Heart right ventricle (tissue), 16 donors: ENCODE data around the gene ATF7. TPM values are rescaled to one million over a fixed set of nuclear protein-coding genes. Genes with fewer than 3 reads are reported as not detected.

ENCODE experiments used
- ATAC-seq, 8 donors: fragments of 200-7000 bp; cut with Tn5 transposase; one replicate each; pipeline ENCODE4 v1.9.1; 2020; ENCODE audit warnings: mild to moderate bottlenecking in 8 of 8, moderate library complexity in 8 of 8, moderate number of reproducible peaks in 1 of 8
- DNase-seq, 2 donors: peaks; one replicate each; pipeline ENCODE4 v3.0.0-alpha.2; 2020
- H3K27ac ChIP-seq, 10 donors: fragments of 200-600 bp; sonication (generic) in 2 of 10; one replicate each; pipeline versions ENCODE4 v1.5.0 to v1.8.0; 2020 to 2022; ENCODE audit warnings: mild to moderate bottlenecking in 3 of 10
- H3K27me3 ChIP-seq, 7 donors: fragments of 200-600 bp; one replicate each; pipeline ENCODE4 v1.8.0; 2021 to 2022; ENCODE audit warnings: mild to moderate bottlenecking in 2 of 7
- H3K36me3 ChIP-seq, 9 donors: fragments of 200-600 bp; sonication (generic) in 1 of 9; one replicate each; pipeline versions ENCODE4 v1.5.0 to v1.8.0; 2020 to 2022; ENCODE audit warnings: mild to moderate bottlenecking in 2 of 9
- H3K4me1 ChIP-seq, 9 donors: fragments of 200-600 bp; sonication (generic) in 1 of 9; one replicate each; pipeline versions ENCODE4 v1.5.0 to v1.8.0; 2020 to 2022; ENCODE audit warnings: mild to moderate bottlenecking in 4 of 9
- H3K4me3 ChIP-seq, 10 donors: fragments of 200-600 bp; sonication (generic) in 2 of 10; one replicate each; pipeline versions ENCODE4 v1.5.0 to v1.8.0; 2020 to 2022; ENCODE audit warnings: mild to moderate bottlenecking in 7 of 10, moderate library complexity in 2 of 10
- H3K9me3 ChIP-seq, 11 donors: fragments of 200-600 bp in 10 of 11; sonication (generic) in 2 of 11; one replicate each; pipeline versions ENCODE4 v1.5.0 to v1.8.0; 2013 to 2022; ENCODE audit warnings: mild to moderate bottlenecking in 2 of 11, control low read depth in 1 of 11, moderate library complexity in 1 of 11
- WGBS, 2 donors: extraction: QIAGEN DNeasy Blood & Tissue Kit; methylation state at CpG; one replicate each; pipeline ENCODE4 v1.1.7; 2013; ENCODE audit warnings: inconsistent platforms in 1 of 2; 5-methylcytosine and 5-hydroxymethylcytosine counted together
- intact Hi-C, 10 donors: fragments of 100-400 bp; cut with DNase I; formaldehyde crosslinking; loops; one replicate each; pipeline versions ENCODE4 v1.11.1 to v1.14.2; 2022
- polyA plus RNA-seq, 2 donors: library from polyadenylated mRNA; stranded (reverse); fragments of 200-250 nt; gene quantifications; one replicate each; pipeline ENCODE4 v1.2.3, GENCODE V29; 2013
- total RNA-seq, 10 donors: library from RNA; stranded (reverse); fragmentation: NEBNext Ultra II Directional in 3 of 10; extraction: Animal tissue kit (Norgen Biotek cat#: 25700) in 3 of 10; gene quantifications; one replicate each; pipeline versions ENCODE4 v1.2.1 to v1.2.4, GENCODE V29; 2021 to 2023
- TF ChIP-seq, protein P1 (sequence below), 9 donors: fragments of 200-600 bp; sonication (generic) in 2 of 9; IDR thresholded peaks; one replicate each; pipeline versions ENCODE4 v1.5.0 to v1.8.0; 2021 to 2022; ENCODE audit warnings: antibody characterized with exemption in 9 of 9, mild to moderate bottlenecking in 5 of 9, moderate library complexity in 1 of 9
- donor health status: Arrhythmogenic right ventricular cardiomyopathy.
- donor health status: ischemic (EF 13 %, LVEDD 7.1; RV severe dilation, severe dysfunction).
- donor health status: healthy with polysubstance abuse.
- donor health status: DM: no; HTN: yes; CAD: no.
- donor health status: DM: no; HTN: no; CAD: no.
- donor health status: ischemic (EF 25% LVEDD 6.9; RV normal size, moderate dysfunction).
- donor health status: ischemic (EF 25% LVEDD 5.7; RV mildly dilated, moderate dysfunction).
- donor health status: healthy.
- donor health status: DM: yes; HTN: yes; CAD: no.
- donor health status: Ischemic cardiomyopathy.
- donor health status: ischemic (EF 35%, LVEDD 5.7; RV mildly dilated, moderate dysfunction).
- donor health status: nonischemic (EF 11% LVEDD 7.7; RV severe dilation, severe dysfunction).
- donor health status: DM: yes; HTN: yes; CAD: no.
- donor health status: PGD.
- donor health status: ischemic (EF 29% LVEDD 5.4; RV normal size, mild dysfunction).
- donor health status: nonischemic (EF 23%, LVEDD 6.1; RV moderate dilation, normal function).

ATF7 gene
- total and polyA plus RNA-seq, 12 donors: 12.6 to 47.8 (median 33.7) TPM

DNA sequence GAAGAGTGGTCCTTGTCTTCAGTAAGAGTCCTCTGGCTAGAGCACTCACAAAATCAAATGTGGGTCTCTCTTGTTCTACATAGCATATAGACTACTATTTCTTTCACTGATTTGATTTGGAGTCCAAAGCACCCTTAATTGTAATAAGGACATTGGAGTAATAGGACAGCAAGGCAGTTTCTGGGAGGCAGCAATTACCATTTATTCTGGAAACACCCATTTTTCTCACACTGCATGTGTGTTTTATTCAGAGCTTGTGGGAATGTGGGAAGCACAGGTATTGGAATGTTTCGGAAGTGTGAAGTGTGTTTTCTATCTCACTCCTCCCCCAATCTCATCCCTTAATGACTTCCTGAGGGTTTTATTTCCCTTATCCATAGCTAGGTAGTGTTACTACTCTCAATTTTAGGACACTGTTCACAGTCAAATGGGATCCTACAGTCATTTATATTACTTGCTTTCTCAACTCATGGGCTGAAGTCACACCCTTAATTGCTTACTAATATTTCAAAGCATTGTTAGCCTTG lies 154.1 kb downstream of the ATF7 start:
- no peak overlapping the region for H3K4me3 ChIP-seq
- peaks cover 6 to 100% (median 85%) of the 10 kb centered on the region in 9 donors for H3K36me3 ChIP-seq
- no peak overlapping the region for H3K27ac ChIP-seq
- ATAC-seq (no peak), DNase-seq (no peak)
- no peaks in the 10 kb centered on the region for H3K27me3 ChIP-seq
- 70 to 73% methylated on average over 1 of the region's 1 CpG for WGBS, 2 donors
- H3K9me3 ChIP-seq: no peaks in the 10 kb centered on the region
- intact Hi-C loops: no loop called here
- TF ChIP-seq, protein P1, sequence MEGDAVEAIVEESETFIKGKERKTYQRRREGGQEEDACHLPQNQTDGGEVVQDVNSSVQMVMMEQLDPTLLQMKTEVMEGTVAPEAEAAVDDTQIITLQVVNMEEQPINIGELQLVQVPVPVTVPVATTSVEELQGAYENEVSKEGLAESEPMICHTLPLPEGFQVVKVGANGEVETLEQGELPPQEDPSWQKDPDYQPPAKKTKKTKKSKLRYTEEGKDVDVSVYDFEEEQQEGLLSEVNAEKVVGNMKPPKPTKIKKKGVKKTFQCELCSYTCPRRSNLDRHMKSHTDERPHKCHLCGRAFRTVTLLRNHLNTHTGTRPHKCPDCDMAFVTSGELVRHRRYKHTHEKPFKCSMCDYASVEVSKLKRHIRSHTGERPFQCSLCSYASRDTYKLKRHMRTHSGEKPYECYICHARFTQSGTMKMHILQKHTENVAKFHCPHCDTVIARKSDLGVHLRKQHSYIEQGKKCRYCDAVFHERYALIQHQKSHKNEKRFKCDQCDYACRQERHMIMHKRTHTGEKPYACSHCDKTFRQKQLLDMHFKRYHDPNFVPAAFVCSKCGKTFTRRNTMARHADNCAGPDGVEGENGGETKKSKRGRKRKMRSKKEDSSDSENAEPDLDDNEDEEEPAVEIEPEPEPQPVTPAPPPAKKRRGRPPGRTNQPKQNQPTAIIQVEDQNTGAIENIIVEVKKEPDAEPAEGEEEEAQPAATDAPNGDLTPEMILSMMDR (IDR thresholded peaks at IDR 0.05): no peak
- H3K4me1 ChIP-seq: peaks cover 13 to 89% (median 58%) of the 10 kb centered on the region in 9 donors

DNA sequence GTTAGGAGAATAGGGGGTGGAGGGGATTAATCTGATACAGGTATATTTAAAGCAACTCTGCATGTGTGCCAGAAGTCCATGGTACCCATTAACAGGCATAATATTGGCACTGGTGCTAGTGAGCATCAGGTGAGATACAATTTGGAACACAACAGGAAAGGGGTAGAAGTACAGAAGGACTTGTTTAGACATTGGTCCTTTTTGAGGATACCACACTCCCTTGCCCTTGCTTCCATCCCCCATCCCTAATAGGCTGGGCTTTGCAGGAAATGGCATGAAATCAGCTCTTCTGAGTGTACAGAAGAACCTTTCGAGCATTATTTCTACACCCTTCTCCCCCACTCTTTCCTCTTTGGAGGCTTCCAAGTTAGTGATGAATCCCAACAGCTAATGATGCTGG lies 157.9 kb downstream of the ATF7 start:
- no peaks in the 10 kb centered on the region for H3K27me3 ChIP-seq
- H3K36me3 ChIP-seq: peaks cover 7 to 100% (median 97%) of the 10 kb centered on the region in 9 donors
- 45 to 59% methylated on average over 1 of the region's 1 CpG for WGBS, 2 donors
- H3K9me3 ChIP-seq: no peaks in the 10 kb centered on the region
- H3K4me1 ChIP-seq: peaks cover 5 to 92% (median 58%) of the 10 kb centered on the region in 9 donors
- H3K4me3 ChIP-seq: no peak overlapping the region
- DNase-seq (no peak), ATAC-seq (no peak)
- intact Hi-C loops: no loop called here
- TF ChIP-seq, protein P1 (IDR thresholded peaks at IDR 0.05): no peak
- H3K27ac ChIP-seq: peak overlapping the region in 1 of 10 donors; percentile 31

DNA sequence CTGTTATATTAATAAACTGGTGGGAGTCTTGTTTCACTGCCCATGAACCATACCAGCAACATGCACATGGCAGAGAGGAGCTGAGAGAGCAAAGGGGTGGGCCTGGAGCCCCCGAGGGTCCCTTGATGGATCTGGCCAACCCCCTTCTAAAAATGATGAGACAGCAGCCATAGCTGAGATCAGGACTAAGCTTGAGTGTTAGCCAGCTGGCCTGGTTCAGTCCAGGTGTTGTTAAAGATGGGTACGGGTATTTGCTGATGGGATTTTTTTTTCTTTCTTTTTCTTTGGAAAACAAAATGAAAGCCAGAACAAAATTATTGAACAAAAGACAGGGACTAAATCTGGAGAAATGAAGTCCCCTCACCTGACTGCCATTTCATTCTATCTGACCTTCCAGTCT lies 158.3 kb downstream of the ATF7 start:
- Histone ChIP-seq H3K4me1 (peaks cover 2 to 92% (median 58%) of the 10 kb centered on the region in 9 donors), H3K9me3 (no peaks in the 10 kb centered on the region), H3K36me3 (peaks cover 7 to 100% (median 98%) of the 10 kb centered on the region in 9 donors), H3K27me3 (no peaks in the 10 kb centered on the region), H3K27ac (peak overlapping the region in 2 of 10 donors; percentile 31 to 57), H3K4me3 (no peak overlapping the region)
- ATAC-seq (no peak), DNase-seq (no peak)
- intact Hi-C loops: no loop called here
- TF ChIP-seq, protein P1 (IDR thresholded peaks at IDR 0.05): no peak
- WGBS, 2 donors: 51 to 60% methylated on average over 2 of the region's 2 CpGs

DNA sequence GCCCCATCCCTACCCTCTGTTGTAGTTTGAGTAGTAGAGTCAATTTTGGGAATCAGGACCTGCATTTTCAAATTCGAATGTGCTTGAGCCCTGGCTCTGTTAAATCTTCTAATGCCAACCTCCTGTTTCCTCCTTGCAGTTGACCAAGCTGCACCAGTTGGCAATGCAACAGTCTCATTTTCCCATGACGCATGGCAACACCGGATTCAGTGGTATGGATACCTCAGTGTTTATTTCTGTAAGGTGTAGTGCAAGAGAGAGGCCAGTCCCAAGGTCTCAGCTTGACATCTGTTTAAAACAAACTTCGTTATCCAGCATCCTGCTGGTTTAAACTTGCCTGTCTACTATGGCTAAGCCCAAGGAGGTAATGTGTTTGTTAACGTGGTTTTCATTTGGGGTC lies 159.1 kb downstream of the ATF7 start:
- H3K4me1 ChIP-seq: peaks cover 3 to 92% (median 58%) of the 10 kb centered on the region in 9 donors

More for the DNA sequence above, 159.1 kb downstream of the ATF7 start:
- 59 to 61% methylated on average over 5 of the region's 5 CpGs for WGBS, 2 donors
- no peaks in the 10 kb centered on the region for H3K27me3 ChIP-seq
- H3K9me3 ChIP-seq: no peaks in the 10 kb centered on the region
- peaks cover 10 to 100% (median 98%) of the 10 kb centered on the region in 9 donors for H3K36me3 ChIP-seq
- peak overlapping the region in 2 of 10 donors; percentile 50 to 57 for H3K27ac ChIP-seq
- no peak overlapping the region for H3K4me3 ChIP-seq
- intact Hi-C loops: no loop called here
- TF ChIP-seq, protein P1 (IDR thresholded peaks at IDR 0.05): no peak
- ATAC-seq (peak in 1 of 8 donors; percentile 37), DNase-seq (no peak)
